ENCODE measurements around the gene KLHL26. TPM values are rescaled to one million over a fixed set of nuclear protein-coding genes. Genes with fewer than 3 reads are reported as not detected.

KLHL26 gene
- total and polyA plus RNA-seq, 5 experiments from 2014 or later = 3.3 to 13.9 (median 5.7) TPM

GRCh38 chr19:18666317-18666716 is 29.5 kb downstream of the KLHL26 start:
- peaks cover 0 to 22% (median 7%) of the 10 kb centered on the region in 3 donors for H3K36me3 Mint-ChIP-seq
- DNase-seq = no peak
- H3K27ac Mint-ChIP-seq = peak overlapping the region in 2 of 10 donors; percentile 24 to 59
- H3K4me3 Mint-ChIP-seq = peak overlapping the region in 2 of 10 donors; percentile 10 to 24
- H3K9me3 Mint-ChIP-seq = no peaks in the 10 kb centered on the region
- POLR2A ChIA-PET = no interaction called here
- H3K27me3 Mint-ChIP-seq = no peaks in the 10 kb centered on the region
- H3K4me1 Mint-ChIP-seq = peaks cover 17 to 32% (median 22%) of the 10 kb centered on the region in 4 donors
- no peak for ATAC-seq

DNA sequence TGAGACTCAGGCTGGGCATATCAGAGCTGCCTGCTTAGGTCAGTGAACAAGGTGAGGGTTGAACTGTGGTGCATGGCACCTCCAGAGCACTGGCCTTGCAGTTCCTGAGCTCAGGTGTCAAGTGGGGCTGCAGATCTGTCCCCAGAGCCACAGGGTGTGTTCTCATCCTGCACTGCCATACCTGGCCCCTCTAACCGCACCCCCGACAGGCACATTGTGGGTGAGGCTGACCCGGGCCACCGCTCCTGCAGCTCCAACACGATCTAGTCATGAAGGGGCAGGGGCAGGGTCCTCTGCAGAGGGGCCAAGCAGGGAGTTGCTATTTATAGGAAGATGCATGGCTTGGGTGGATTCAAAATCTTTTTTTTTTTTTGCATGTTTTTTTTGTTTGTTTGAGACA is 30.0 kb downstream of the KLHL26 start:
- H3K4me3 Mint-ChIP-seq = no peak overlapping the region

DNA sequence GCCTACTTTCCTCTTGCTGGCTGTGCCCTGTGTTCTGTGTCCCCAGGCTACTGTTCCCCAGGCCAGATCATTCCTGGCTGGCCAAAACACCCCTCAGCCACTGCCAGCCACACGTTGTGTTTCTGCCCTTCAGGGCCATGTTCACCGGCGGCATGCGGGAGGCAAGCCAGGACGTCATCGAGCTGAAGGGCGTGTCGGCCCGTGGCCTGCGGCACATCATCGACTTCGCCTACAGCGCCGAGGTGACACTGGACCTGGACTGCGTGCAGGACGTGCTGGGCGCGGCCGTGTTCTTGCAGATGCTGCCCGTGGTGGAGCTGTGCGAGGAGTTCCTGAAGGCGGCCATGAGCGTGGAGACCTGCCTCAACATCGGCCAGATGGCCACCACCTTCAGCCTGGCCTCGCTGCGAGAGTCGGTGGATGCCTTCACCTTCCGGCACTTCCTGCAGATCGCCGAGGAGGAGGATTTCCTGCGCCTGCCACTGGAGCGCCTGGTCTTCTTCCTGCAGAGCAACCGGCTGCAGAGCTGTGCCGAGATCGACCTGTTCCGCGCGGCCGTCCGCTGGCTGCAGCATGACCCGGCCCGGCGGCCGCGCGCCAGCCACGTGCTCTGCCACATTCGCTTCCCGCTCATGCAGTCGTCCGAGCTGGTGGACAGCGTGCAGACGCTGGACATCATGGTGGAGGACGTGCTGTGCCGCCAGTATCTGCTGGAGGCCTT is 30.9 kb downstream of the KLHL26 start:
- H3K36me3 Mint-ChIP-seq = peaks cover 0 to 25% (median 7%) of the 10 kb centered on the region in 3 donors

More for the DNA sequence above, 30.0 kb downstream of the KLHL26 start:
- H3K4me1 Mint-ChIP-seq = peaks cover 14 to 32% (median 19%) of the 10 kb centered on the region in 4 donors
- POLR2A ChIA-PET = no interaction called here
- H3K27me3 Mint-ChIP-seq = no peaks in the 10 kb centered on the region
- ATAC-seq (no peak), DNase-seq (no peak)
- H3K9me3 Mint-ChIP-seq = no peaks in the 10 kb centered on the region
- H3K36me3 Mint-ChIP-seq = peaks cover 0 to 22% (median 7%) of the 10 kb centered on the region in 3 donors
- peak overlapping the region in 1 of 10 donors; percentile 38 for H3K27ac Mint-ChIP-seq

GRCh38 chr19:18668252-18668631 is 31.4 kb downstream of the KLHL26 start:
- no peak for ATAC-seq

More for the DNA sequence above, 30.9 kb downstream of the KLHL26 start:
- DNase-seq (no peak), ATAC-seq (no peak)
- H3K9me3 Mint-ChIP-seq = no peaks in the 10 kb centered on the region
- POLR2A ChIA-PET = no interaction called here
- peaks cover 10 to 29% (median 19%) of the 10 kb centered on the region in 4 donors for H3K4me1 Mint-ChIP-seq
- H3K4me3 Mint-ChIP-seq = no peak overlapping the region
- H3K27ac Mint-ChIP-seq = peak overlapping the region in 1 of 10 donors; percentile 20
- H3K27me3 Mint-ChIP-seq = no peaks in the 10 kb centered on the region

DNA sequence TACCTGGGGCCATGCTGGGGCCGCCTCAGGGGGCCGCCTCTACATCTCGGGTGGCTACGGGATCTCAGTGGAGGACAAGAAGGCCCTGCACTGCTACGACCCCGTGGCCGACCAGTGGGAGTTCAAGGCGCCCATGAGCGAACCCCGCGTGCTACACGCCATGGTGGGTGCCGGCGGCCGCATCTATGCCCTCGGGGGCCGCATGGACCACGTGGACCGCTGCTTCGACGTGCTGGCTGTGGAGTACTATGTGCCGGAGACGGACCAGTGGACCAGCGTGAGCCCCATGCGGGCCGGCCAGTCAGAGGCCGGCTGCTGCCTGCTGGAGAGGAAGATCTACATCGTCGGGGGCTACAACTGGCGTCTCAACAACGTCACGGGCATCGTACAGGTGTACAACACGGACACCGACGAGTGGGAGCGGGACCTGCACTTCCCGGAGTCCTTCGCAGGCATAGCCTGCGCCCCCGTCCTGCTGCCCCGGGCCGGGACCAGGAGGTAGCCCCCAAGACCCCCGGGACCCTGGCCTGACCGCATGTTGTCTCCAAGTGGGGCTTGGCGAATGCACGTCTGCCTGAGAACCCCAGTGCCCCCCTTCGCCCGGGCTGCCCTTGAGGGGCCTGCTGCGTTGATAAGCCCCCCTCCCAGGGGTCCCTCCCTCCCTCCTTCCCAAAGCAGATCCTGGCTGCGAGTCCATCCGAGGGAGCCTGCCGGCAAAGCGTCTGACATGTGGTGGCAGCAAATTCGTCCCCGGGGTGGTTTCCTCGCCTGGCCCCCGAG is 32.1 kb downstream of the KLHL26 start:
- H3K27me3 Mint-ChIP-seq = no peaks in the 10 kb centered on the region
- POLR2A ChIA-PET = no interaction called here
- H3K4me3 Mint-ChIP-seq = no peak overlapping the region
- no peak overlapping the region for H3K27ac Mint-ChIP-seq
- peaks cover 6 to 20% (median 10%) of the 10 kb centered on the region in 4 donors for H3K4me1 Mint-ChIP-seq
- DNase-seq (no peak), ATAC-seq (no peak)
- H3K9me3 Mint-ChIP-seq = no peaks in the 10 kb centered on the region
- peaks cover 0 to 25% (median 7%) of the 10 kb centered on the region in 3 donors for H3K36me3 Mint-ChIP-seq

More at GRCh38 chr19:18668252-18668631, 31.4 kb downstream of the KLHL26 start:
- POLR2A ChIA-PET = no interaction called here
- H3K27me3 Mint-ChIP-seq = no peaks in the 10 kb centered on the region
- H3K9me3 Mint-ChIP-seq = no peaks in the 10 kb centered on the region
- no peak overlapping the region for H3K27ac Mint-ChIP-seq
- peaks cover 10 to 27% (median 16%) of the 10 kb centered on the region in 4 donors for H3K4me1 Mint-ChIP-seq
- no peak for DNase-seq
- no peak overlapping the region for H3K4me3 Mint-ChIP-seq
- H3K36me3 Mint-ChIP-seq = peaks cover 0 to 25% (median 7%) of the 10 kb centered on the region in 3 donors

DNA sequence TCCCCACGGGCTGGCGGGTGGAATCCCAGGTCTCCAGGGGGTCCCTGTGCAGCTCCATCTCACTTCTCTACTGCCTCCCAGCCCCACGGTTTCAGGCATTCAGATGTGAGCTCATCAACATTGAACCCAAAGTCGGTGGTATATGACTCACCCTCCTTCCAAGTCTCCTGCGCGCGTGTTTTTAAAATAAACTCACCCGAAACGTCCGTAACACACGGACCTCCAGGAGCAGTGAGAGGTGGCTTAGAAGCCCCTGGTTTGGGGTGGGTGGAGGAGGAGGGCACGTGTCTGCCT is 32.6 kb downstream of the KLHL26 start:
- Mint-ChIP-seq H3K36me3 (peaks cover 0 to 25% (median 7%) of the 10 kb centered on the region in 3 donors), H3K27me3 (no peaks in the 10 kb centered on the region)

GRCh38 chr19:18669883-18670282 is 33.1 kb downstream of the KLHL26 start:
- no peaks in the 10 kb centered on the region for H3K27me3 Mint-ChIP-seq
- no peaks in the 10 kb centered on the region for H3K9me3 Mint-ChIP-seq
- POLR2A ChIA-PET = no interaction called here
- H3K4me1 Mint-ChIP-seq = peaks cover 2 to 12% (median 4%) of the 10 kb centered on the region in 4 donors
- DNase-seq (no peak), ATAC-seq (no peak)
- peak overlapping the region in 1 of 10 donors; percentile 52 for H3K27ac Mint-ChIP-seq
- peaks cover 0 to 25% (median 7%) of the 10 kb centered on the region in 3 donors for H3K36me3 Mint-ChIP-seq
- no peak overlapping the region for H3K4me3 Mint-ChIP-seq

More for the DNA sequence above, 32.6 kb downstream of the KLHL26 start:
- Mint-ChIP-seq H3K4me1 (peaks cover 2 to 16% (median 5%) of the 10 kb centered on the region in 4 donors), H3K9me3 (no peaks in the 10 kb centered on the region), H3K27ac (peak overlapping the region in 1 of 10 donors; percentile 52), H3K4me3 (no peak overlapping the region)
- POLR2A ChIA-PET = no interaction called here
- ATAC-seq (no peak), DNase-seq (no peak)

- peaks cover 2 to 8% (median 3%) of the 10 kb centered on the region in 4 donors for H3K4me1 Mint-ChIP-seq
- H3K36me3 Mint-ChIP-seq = peaks cover 0 to 25% (median 7%) of the 10 kb centered on the region in 3 donors
- DNase-seq (no peak), ATAC-seq (no peak)
- H3K27ac Mint-ChIP-seq = no peak overlapping the region
- POLR2A ChIA-PET = no interaction called here
- H3K4me3 Mint-ChIP-seq = no peak overlapping the region
- no peaks in the 10 kb centered on the region for H3K27me3 Mint-ChIP-seq
- H3K9me3 Mint-ChIP-seq = no peaks in the 10 kb centered on the region
Observed at GRCh38 chr19:18670312-18670711, 33.5 kb downstream of the KLHL26 start.

GRCh38 chr19:18671303-18672043 is 34.6 kb downstream of the KLHL26 start:
- Mint-ChIP-seq H3K27me3 (no peaks in the 10 kb centered on the region), H3K27ac (no peak overlapping the region), H3K4me1 (peaks cover 0 to 9% (median 2%) of the 10 kb centered on the region in 4 donors), H3K36me3 (peaks cover 0 to 25% (median 7%) of the 10 kb centered on the region in 3 donors), H3K4me3 (no peak overlapping the region), H3K9me3 (no peaks in the 10 kb centered on the region)
- no peak for ATAC-seq
- no peak for DNase-seq
- POLR2A ChIA-PET = no interaction called here

DNA sequence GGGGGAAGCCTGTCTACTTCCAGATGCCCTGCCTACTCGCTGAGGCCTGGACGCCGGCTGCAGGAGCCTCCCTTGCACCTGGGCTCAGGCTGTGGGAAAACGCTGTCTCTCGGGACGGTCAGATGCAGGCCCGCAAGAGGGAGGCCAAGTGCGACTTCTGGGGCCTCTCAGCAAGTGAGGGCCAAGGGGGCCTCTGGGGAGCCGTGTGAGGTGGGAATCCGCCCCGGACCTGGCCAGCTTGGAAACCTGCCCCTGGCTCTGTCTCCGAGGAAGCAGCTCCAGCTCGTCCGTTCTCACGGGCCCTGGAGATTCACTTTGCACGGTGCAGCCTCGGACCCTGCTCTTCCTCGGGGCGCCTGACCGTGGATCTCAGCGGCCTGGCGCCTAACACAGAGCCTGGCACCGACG is 35.2 kb downstream of the KLHL26 start:
- Mint-ChIP-seq H3K4me1 (peaks cover 0 to 9% (median 1%) of the 10 kb centered on the region in 4 donors), H3K4me3 (no peak overlapping the region), H3K27me3 (no peaks in the 10 kb centered on the region), H3K27ac (no peak overlapping the region), H3K9me3 (no peaks in the 10 kb centered on the region), H3K36me3 (peaks cover 0 to 21% (median 7%) of the 10 kb centered on the region in 3 donors)
- ATAC-seq (no peak), DNase-seq (no peak)
- POLR2A ChIA-PET = no interaction called here

GRCh38 chr19:18672606-18673337 is 35.9 kb downstream of the KLHL26 start:
- Mint-ChIP-seq H3K36me3 (peaks cover 0 to 16% (median 7%) of the 10 kb centered on the region in 3 donors), H3K27me3 (no peaks in the 10 kb centered on the region), H3K9me3 (no peaks in the 10 kb centered on the region), H3K4me1 (peaks cover 0 to 9% (median 1%) of the 10 kb centered on the region in 4 donors), H3K27ac (no peak overlapping the region), H3K4me3 (no peak overlapping the region)
- ATAC-seq (no peak), DNase-seq (no peak)
- POLR2A ChIA-PET = interaction anchor here (0.5 to 0.7 kb wide), 3 partner anchors 32 to 85 kb away, joined by 3 to 4 read pairs (median 4); no protein-coding TSS in a partner anchor

DNA sequence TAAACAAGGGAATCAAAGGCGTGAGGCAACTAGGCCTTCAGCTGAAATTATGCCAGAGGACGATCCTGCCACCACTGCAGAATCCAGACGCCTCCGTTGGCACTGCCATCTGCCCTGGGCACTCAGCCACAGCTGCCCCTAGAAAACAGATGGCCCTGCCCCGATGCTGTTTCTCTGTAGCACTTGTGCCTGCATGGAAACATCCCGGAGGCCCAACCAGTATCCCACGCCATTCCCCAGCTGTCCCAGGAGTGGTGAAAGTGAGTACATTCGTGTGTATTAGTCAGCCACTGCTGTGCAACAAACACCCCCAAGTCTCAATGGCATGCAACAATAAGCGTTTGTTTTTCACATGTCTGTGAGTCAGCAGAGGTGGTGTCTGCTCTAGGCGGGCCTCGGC is 37.8 kb downstream of the KLHL26 start:
- peaks cover 0 to 8% (median 1%) of the 10 kb centered on the region in 4 donors for H3K4me1 Mint-ChIP-seq
- H3K4me3 Mint-ChIP-seq = no peak overlapping the region
- ATAC-seq (no peak), DNase-seq (no peak)
- H3K27ac Mint-ChIP-seq = no peak overlapping the region
- H3K36me3 Mint-ChIP-seq = peaks cover 0 to 10% (median 3%) of the 10 kb centered on the region in 3 donors
- no peaks in the 10 kb centered on the region for H3K9me3 Mint-ChIP-seq
- POLR2A ChIA-PET = interaction anchor here (0.7 kb wide), 1 partner anchor 12 kb away, joined by 3 read pairs; no protein-coding TSS in a partner anchor
- H3K27me3 Mint-ChIP-seq = no peaks in the 10 kb centered on the region

Measured in naive thymus-derived CD8-positive, alpha-beta T cell (primary cell).